GM23338 (cell line): ENCODE measurements around the gene KCTD19.
A peak's percentile ranks its signal among the peaks of the same experiment; 100 is the strongest.

Experiments used
- CTCF ChIP-seq, 2 experiments: fragments of 200-600 bp in 1 of 2; sonication (generic) in 1 of 2; conservative IDR thresholded peaks; 2 replicates each; pipeline versions ENCODE4 v1.5.1 to v1.6.1; 2016 to 2017; ENCODE audit warnings: antibody characterized with exemption in 2 of 2, low read depth in 2 of 2, mild to moderate bottlenecking in 2 of 2, moderate library complexity in 1 of 2
- EZH2 ChIP-seq: fragments of 200-600 bp; sonication (generic); IDR thresholded peaks from one replicate; pipeline ENCODE4 v1.8.0; 2017; ENCODE audit warnings: antibody characterized with exemption, mild to moderate bottlenecking, low read depth; ENCODE audit not compliant: unreplicated experiment

DNA sequence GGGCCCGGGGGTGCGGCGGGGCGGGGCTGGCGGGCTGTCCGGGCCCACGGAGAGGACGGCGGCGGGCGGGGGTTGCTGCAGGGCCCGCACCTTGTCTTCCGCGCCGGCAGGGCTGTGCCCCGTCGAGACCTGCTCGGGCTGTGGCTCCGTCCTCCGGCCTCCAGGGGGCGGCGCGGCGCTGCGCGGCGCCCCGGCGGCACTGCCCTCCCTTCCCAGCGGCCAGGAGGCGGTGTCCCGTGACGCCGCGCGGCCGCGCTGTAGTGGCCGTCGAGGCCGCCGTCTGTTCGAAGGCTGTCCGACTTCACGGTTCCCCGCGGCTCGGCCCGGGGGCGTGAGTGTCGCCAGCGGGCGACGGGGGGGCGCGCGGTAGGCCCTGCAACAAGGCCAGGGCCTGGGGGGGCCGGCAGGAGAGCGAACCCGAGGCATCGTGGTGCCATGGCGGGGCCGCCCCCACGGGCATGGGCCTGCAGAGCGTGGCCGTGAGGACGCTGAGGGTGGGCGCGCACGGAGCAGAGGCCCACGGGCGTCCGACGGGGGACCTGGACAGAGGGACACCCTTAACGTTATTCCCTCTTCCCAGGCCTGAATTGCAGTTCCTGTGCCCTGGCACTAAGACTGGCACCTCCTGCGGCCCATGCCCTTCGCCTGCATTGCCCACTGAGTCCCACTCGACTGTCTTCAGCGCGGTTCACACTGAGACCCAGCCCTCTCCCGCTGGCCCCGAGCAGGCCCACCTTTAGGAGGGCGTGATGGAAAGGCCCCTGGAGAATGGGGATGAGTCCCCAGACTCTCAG is 47.0 kb downstream of the KCTD19 start, which contains the start of gene PLEKHG4:
- TF ChIP-seq EZH2 = no peak
- peak; percentile 40 to 79; a peak in 3 of 4 replicates for TF ChIP-seq CTCF (conservative IDR thresholded peaks at IDR 0.05; ENCODE audit: low read depth in 2 of 2)
